A549 (cell line): ENCODE measurements around the gene EDNRA. TPM values are rescaled to one million over a fixed set of nuclear protein-coding genes. Genes with fewer than 3 reads are reported as not detected.

Experiments
- ATAC-seq, 2 experiments: fragments of 200-7000 bp in 1 of 2; fragments of >200 bp in 1 of 2; cut with Nextera tagmentation in 1 of 2; cut with Tn5 transposase in 1 of 2; 3 replicates each; pipeline versions ENCODE4 v1.8.0 to v1.9.1; 2018 to 2020; ENCODE audit warnings: mild to moderate bottlenecking in 1 of 2, moderate library complexity in 1 of 2
- CTCF ChIA-PET: fragments of 300-600 bp; sonication (Branson Sonifier 250); formaldehyde crosslinking; extraction: SDS; loops from one replicate; lab custom pipeline; 2021; ENCODE audit warnings: antibody characterized with exemption, inconsistent platforms; lab: Yijun Ruan, JAX
- POLR2A ChIA-PET: fragments of 350-600 bp; formaldehyde crosslinking; extraction: SDS; loops from one replicate; lab custom pipeline; 2021; ENCODE audit warnings: antibody characterized with exemption, inconsistent platforms; lab: Yijun Ruan, JAX
- DNase-seq, 2 experiments: peaks; one replicate each; pipeline versions ENCODE4 v3.0.0 to v3.0.0-alpha.2; 2011 to 2016; ENCODE audit warnings: low read depth in 1 of 2, low spot score in 1 of 2
- FAIRE-seq: peaks from 2 replicates; lab custom pipeline; 2011; peaks lifted over from hg19 to GRCh38; lab: Jason Lieb, UNC
- H3K27ac ChIP-seq, 2 experiments: fragments of >200 bp; sonication (Bioruptor Twin); formaldehyde crosslinking; 3 replicates each; pipeline ENCODE4 v1.5.1; 2016 to 2017
- H3K4me1 ChIP-seq: fragments of >200 bp; sonication (Bioruptor Twin); formaldehyde crosslinking; 3 replicates; pipeline ENCODE4 v1.6.1; 2016
- H3K4me2 ChIP-seq: fragments of >200 bp; sonication (Bioruptor Twin); formaldehyde crosslinking; 3 replicates; pipeline ENCODE4 v1.6.1; 2016
- H3K4me3 ChIP-seq: fragments of >200 bp; sonication (Bioruptor Twin); formaldehyde crosslinking; 3 replicates; pipeline ENCODE4 v1.5.1; 2016
- H3K9me3 ChIP-seq: fragments of >200 bp; sonication (Bioruptor Twin); formaldehyde crosslinking; 3 replicates; pipeline ENCODE4 v1.6.1; 2016
- BCL3 ChIP-seq: fragments of >200 bp; sonication (Bioruptor Twin); formaldehyde crosslinking; IDR thresholded peaks from 3 replicates; pipeline ENCODE4 v1.6.1; 2016
- CBX2 ChIP-seq: fragments of 200-600 bp; sonication (generic); IDR thresholded peaks from 2 replicates; pipeline ENCODE4 v1.6.1; 2016; ENCODE audit warnings: low read depth, mild to moderate bottlenecking, borderline replicate concordance
- CEBPB ChIP-seq, 2 experiments: fragments of >200 bp in 1 of 2; sonication (Bioruptor Twin) in 1 of 2; formaldehyde crosslinking in 1 of 2; IDR thresholded peaks; 2 replicates each; pipeline ENCODE4 v1.6.1; 2012 to 2016
- E2F6 ChIP-seq: IDR thresholded peaks from 2 replicates; pipeline ENCODE4 v1.6.1; 2012; ENCODE audit warnings: low read depth, borderline replicate concordance
- ELK1 ChIP-seq: fragments of 150-350 bp; IDR thresholded peaks from 2 replicates; pipeline ENCODE4 v1.6.1; 2014; ENCODE audit warnings: low read depth, mild to moderate bottlenecking, low read length
- EP300 ChIP-seq, 2 experiments: fragments of >200 bp; sonication (Bioruptor Twin); formaldehyde crosslinking; IDR thresholded peaks; 2 replicates in 1 of 2; 3 replicates in 1 of 2; pipeline ENCODE4 v1.6.1; 2016 to 2017
- FOSB ChIP-seq: fragments of 250-450 bp; sonication (Bioruptor Pico); IDR thresholded peaks from 2 replicates; pipeline ENCODE4 v1.5.0; 2020; ENCODE audit warnings: mild to moderate bottlenecking, moderate library complexity
- HDAC2 ChIP-seq: fragments of 200-600 bp; sonication (generic); IDR thresholded peaks from 2 replicates; pipeline ENCODE4 v1.6.1; 2016
- HES2 ChIP-seq: fragments of >200 bp; sonication (Bioruptor Twin); formaldehyde crosslinking; IDR thresholded peaks from 2 replicates; pipeline ENCODE4 v1.6.1; 2016
- HOXB5 ChIP-seq: fragments of 250-450 bp; sonication (Bioruptor Pico); IDR thresholded peaks from 2 replicates; pipeline ENCODE4 v1.5.0; 2020; ENCODE audit warnings: mild to moderate bottlenecking, moderate library complexity
- JUN ChIP-seq, 2 experiments: fragments of >200 bp; sonication (Bioruptor Twin); formaldehyde crosslinking; IDR thresholded peaks; 2 replicates in 1 of 2; 3 replicates in 1 of 2; pipeline ENCODE4 v1.6.1; 2016 to 2017
- KDM1A ChIP-seq: fragments of 200-600 bp; sonication (generic); IDR thresholded peaks from 2 replicates; pipeline ENCODE4 v1.6.1; 2016; ENCODE audit warnings: low read depth, mild to moderate bottlenecking
- KDM5A ChIP-seq: fragments of 200-600 bp; sonication (generic); IDR thresholded peaks from 2 replicates; pipeline ENCODE4 v1.6.1; 2016; ENCODE audit warnings: antibody characterized with exemption, mild to moderate bottlenecking
- MAFK ChIP-seq: fragments of 450-650 bp; IDR thresholded peaks from 2 replicates; pipeline ENCODE4 v1.6.1; 2014; ENCODE audit not compliant: partially characterized antibody
- MAZ ChIP-seq: fragments of 150-350 bp; IDR thresholded peaks from 2 replicates; pipeline ENCODE4 v1.6.1; 2014; ENCODE audit warnings: antibody characterized with exemption, low read depth, low read length, borderline replicate concordance
- NFE2L2 ChIP-seq: fragments of 150-350 bp; conservative IDR thresholded peaks from 2 replicates; pipeline ENCODE4 v1.6.1; 2014; ENCODE audit warnings: low read length
- NR3C1 ChIP-seq: fragments of >200 bp; sonication (Bioruptor Twin); formaldehyde crosslinking; IDR thresholded peaks from 3 replicates; pipeline ENCODE4 v1.6.1; 2017
- PBX3 ChIP-seq: IDR thresholded peaks from 2 replicates; pipeline ENCODE4 v1.6.1; 2012
- PHF8 ChIP-seq: fragments of 200-600 bp; sonication (generic); IDR thresholded peaks from 2 replicates; pipeline ENCODE4 v1.6.1; 2016; ENCODE audit warnings: low read depth, mild to moderate bottlenecking, antibody characterized with exemption, moderate library complexity, borderline replicate concordance
- POLR2A ChIP-seq: IDR thresholded peaks from 2 replicates; pipeline ENCODE4 v1.6.1; 2012; ENCODE audit warnings: mild to moderate bottlenecking, low read length
- POLR2AphosphoS2 ChIP-seq: conservative IDR thresholded peaks from 2 replicates; pipeline ENCODE4 v1.6.1; 2012; ENCODE audit warnings: low read length, improper control_type of control experiment, inconsistent platforms
- RARB ChIP-seq: fragments of 250-450 bp; sonication (Bioruptor Pico); IDR thresholded peaks from 2 replicates; pipeline ENCODE4 v1.8.0; 2021; ENCODE audit warnings: mild to moderate bottlenecking, moderate library complexity
- SMC3 ChIP-seq: fragments of >200 bp; sonication (Bioruptor Twin); formaldehyde crosslinking; IDR thresholded peaks from 3 replicates; pipeline ENCODE4 v1.6.1; 2018; ENCODE audit warnings: inconsistent platforms
- TFCP2L1 ChIP-seq: fragments of 250-450 bp; sonication (Bioruptor Pico); IDR thresholded peaks from 2 replicates; pipeline ENCODE4 v1.5.0; 2021; ENCODE audit warnings: mild to moderate bottlenecking
- TP53 ChIP-seq: fragments of 250-450 bp; sonication (Bioruptor Pico); IDR thresholded peaks from 2 replicates; pipeline ENCODE4 v1.5.0; 2021; ENCODE audit warnings: mild to moderate bottlenecking, moderate library complexity
- USF2 ChIP-seq: fragments of 450-650 bp; IDR thresholded peaks from 2 replicates; pipeline ENCODE4 v1.6.1; 2014; ENCODE audit warnings: antibody characterized with exemption
- ZC3H11A ChIP-seq: fragments of 450-650 bp; IDR thresholded peaks from 2 replicates; pipeline ENCODE4 v1.6.1; 2014; ENCODE audit warnings: antibody characterized with exemption, mild to moderate bottlenecking
- ZSCAN20 ChIP-seq: fragments of 250-450 bp; sonication (Bioruptor Pico); IDR thresholded peaks from 2 replicates; pipeline ENCODE4 v1.8.0; 2022; ENCODE audit warnings: mild to moderate bottlenecking, moderate library complexity
- WGBS: methylation state at CpG from one replicate; pipeline ENCODE4 v1.1.6; 2017; ENCODE audit errors: missing lambda C conversion rate; 5-methylcytosine and 5-hydroxymethylcytosine counted together
- polyA plus RNA-seq, 4 experiments: library from polyadenylated mRNA; depleted of rRNA in 3 of 4; stranded (reverse); fragments of >200 nt; fragmentation: RNase III in 1 of 4; extraction: RNeasy Plus Mini Kit Qiagen cat#74134 plus additional on column Dnase treatment in 1 of 4; gene quantifications; 2 replicates in 3 of 4; 3 replicates in 1 of 4; pipeline ENCODE4 v1.2.3, GENCODE V29; 2011 to 2017

Gene EDNRA
- polyA plus RNA-seq, 2 of the 4 experiments (the other 2 are of a cell fraction): 0.09 to 0.40 TPM

GRCh38 chr4:147508346-147508745, 27.4 kb downstream of the EDNRA start:
- 41% methylated on average over 2 of the region's 2 CpGs for WGBS
- Histone ChIP-seq H3K4me2 (no peak overlapping the region), H3K9me3 (no peaks in the 10 kb centered on the region), H3K27ac (no peak overlapping the region), H3K4me1 (no peaks in the 10 kb centered on the region), H3K4me3 (no peak overlapping the region)
- ChIA-PET CTCF (interaction anchor here (1.7 to 3.0 kb wide), 2 partner anchors 11 to 82 kb away, joined by 4 to 8 read pairs; no protein-coding TSS in a partner anchor), POLR2A (no interaction called here)
- ATAC-seq (no peak), DNase-seq (no peak), FAIRE-seq (no peak)
- TF ChIP-seq KDM5A: no peak
- no peak for TF ChIP-seq PBX3
- TF ChIP-seq KDM1A: no peak
- no peak for TF ChIP-seq RARB (CRISPR knock-in tag)
- TF ChIP-seq TFCP2L1 (CRISPR knock-in tag): no peak
- no peak for TF ChIP-seq POLR2A
- TF ChIP-seq CBX2: no peak
- TF ChIP-seq TP53: no peak
- TF ChIP-seq HOXB5 (CRISPR knock-in tag): no peak
- TF ChIP-seq E2F6: no peak
- TF ChIP-seq POLR2AphosphoS2: no peak
- TF ChIP-seq PHF8: no peak
- TF ChIP-seq ZC3H11A: no peak

- FAIRE-seq: no peak
- DNase-seq: no peak
- CTCF ChIA-PET: interaction anchor here (1.7 to 3.0 kb wide), 2 partner anchors 10 to 81 kb away, joined by 4 to 8 read pairs; no protein-coding TSS in a partner anchor
- Histone ChIP-seq H3K4me3 (no peak overlapping the region), H3K4me2 (no peak overlapping the region), H3K9me3 (no peaks in the 10 kb centered on the region), H3K4me1 (no peaks in the 10 kb centered on the region), H3K27ac (no peak overlapping the region)
- POLR2A ChIA-PET: no interaction called here
- 52% methylated on average over 2 of the region's 2 CpGs for whole genome bisulfite sequencing
- ATAC-seq: no peak
- TF ChIP-seq ZSCAN20 (CRISPR knock-in tag) (no peak), USF2 (no peak), HDAC2 (no peak), KDM1A (no peak), NR3C1 (no peak)
Observed at GRCh38 chr4:147509386-147509785, 28.5 kb downstream of the EDNRA start.

GRCh38 chr4:147510962-147511668, 30.2 kb downstream of the EDNRA start:
- H3K9me3 ChIP-seq: no peaks in the 10 kb centered on the region
- ChIA-PET POLR2A (no interaction called here), CTCF (interaction anchor here (0.7 to 3.0 kb wide), 2 partner anchors 8 to 80 kb away, joined by 3 to 8 read pairs; no protein-coding TSS in a partner anchor)
- ATAC-seq (no peak), FAIRE-seq (no peak), DNase-seq (no peak)
- H3K4me2 ChIP-seq: no peak overlapping the region
- H3K27ac ChIP-seq: no peak overlapping the region
- no peak overlapping the region for H3K4me3 ChIP-seq
- no peak for TF ChIP-seq HES2
- TF ChIP-seq NFE2L2: no peak
- no peak for TF ChIP-seq CEBPB (IDR thresholded peaks at IDR 0.05)
- TF ChIP-seq BCL3: no peak
- no peak for TF ChIP-seq JUN (IDR thresholded peaks at IDR 0.05)
- no peak for TF ChIP-seq POLR2AphosphoS2
- TF ChIP-seq MAFK: no peak
- no peak for TF ChIP-seq SMC3
- TF ChIP-seq EP300 (IDR thresholded peaks at IDR 0.05): no peak
- TF ChIP-seq PHF8: no peak
- no peak for TF ChIP-seq TP53
- no peak for TF ChIP-seq FOSB (CRISPR knock-in tag)
- TF ChIP-seq MAZ: no peak
- TF ChIP-seq ELK1: no peak
- no peaks in the 10 kb centered on the region for H3K4me1 ChIP-seq
- 58% methylated on average over 2 of the region's 2 CpGs for WGBS
